Measurements from ENCODE around the gene CLSTN2. TPM values are rescaled to one million over a fixed set of nuclear protein-coding genes. Genes with fewer than 3 reads are reported as not detected.

Gene CLSTN2
- total and polyA plus RNA-seq, 2 of the 13 experiments (the other 11 are each of a cell fraction or from before 2014, with no cell fraction given) = not detected

DNA sequence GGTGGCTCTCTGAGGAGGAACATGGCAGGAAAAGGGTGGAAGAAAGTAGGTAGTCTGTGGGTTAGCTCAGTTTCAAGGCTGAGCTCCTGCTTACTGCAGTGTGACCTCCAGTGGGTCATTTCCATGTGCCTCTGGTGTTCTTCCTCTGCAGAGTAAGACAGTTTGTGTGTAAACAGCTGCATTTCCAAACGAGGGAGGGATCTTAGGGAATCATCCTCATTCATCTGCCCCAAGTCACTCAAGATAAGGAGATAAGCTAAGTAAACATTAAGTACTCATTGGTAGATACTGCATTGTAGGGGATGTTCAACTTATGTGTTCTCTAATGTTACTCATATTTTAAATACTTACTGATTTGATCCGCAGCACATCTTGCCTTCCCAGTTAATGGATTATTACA, 83.6 kb downstream of the CLSTN2 start:
- H3K4me1 ChIP-seq (ENCODE audit: insufficient read depth, low read length) = no peaks in the 10 kb centered on the region
- H4K20me1 ChIP-seq (ENCODE audit: insufficient read depth, low read length) = no peaks in the 10 kb centered on the region
- no peaks in the 10 kb centered on the region for H3K79me2 ChIP-seq (ENCODE audit: insufficient read depth, low read length)
- no peak overlapping the region for H3K4me3 ChIP-seq (replicated peaks in 1 of 3; ENCODE audit: insufficient read depth in 1 of 3, low read depth in 2 of 3, low read length in 3 of 3)
- H3K9me3 ChIP-seq (ENCODE audit: low read length) = no peaks in the 10 kb centered on the region
- BruUV-seq (replicated peaks) = no TSS peak
- in situ Hi-C loops (cut with HindIII; ENCODE audit: extremely low pct_ligation_motif_present, low pct_unique_long_range_greater_than_20kb) (no loop called here), intact Hi-C loops (cut with micrococcal nuclease; ENCODE audit: unreplicated experiment) (no loop called here)
- ChIA-PET POLR2A (no interaction called here), CTCF (ENCODE audit: low intra/inter-chr PET ratio, low total read pairs) (no interaction called here)
- TF ChIP-seq KDM1A (CRISPR knock-in tag; IDR thresholded peaks at IDR 0.05) (no peak), ZNF205 (CRISPR knock-in tag; IDR thresholded peaks at IDR 0.05) (no peak), NFKBIZ (CRISPR knock-in tag; IDR thresholded peaks at IDR 0.05) (no peak), ETV5 (CRISPR knock-in tag; IDR thresholded peaks at IDR 0.05; ENCODE audit: borderline replicate concordance) (no peak), GPN1 (CRISPR knock-in tag; IDR thresholded peaks at IDR 0.05; ENCODE audit: borderline replicate concordance) (no peak), SRY (CRISPR knock-in tag; IDR thresholded peaks at IDR 0.05) (no peak), FOSL1 (CRISPR knock-in tag; IDR thresholded peaks at IDR 0.05; ENCODE audit: borderline replicate concordance) (no peak), SMAD3 (CRISPR knock-in tag; IDR thresholded peaks at IDR 0.05) (no peak), TAF1 (CRISPR knock-in tag; IDR thresholded peaks at IDR 0.05) (no peak), DMAP1 (CRISPR knock-in tag; IDR thresholded peaks at IDR 0.05) (no peak), PAWR (CRISPR knock-in tag; IDR thresholded peaks at IDR 0.05; ENCODE audit: borderline replicate concordance) (no peak), SIX1 (CRISPR knock-in tag; IDR thresholded peaks at IDR 0.05; ENCODE audit: borderline replicate concordance) (no peak), HMG20A (CRISPR knock-in tag; IDR thresholded peaks at IDR 0.05; ENCODE audit: borderline replicate concordance) (no peak), CCAR2 (optimal IDR thresholded peaks at IDR 0.05; ENCODE audit: low read depth, low read length) (no peak), YEATS4 (CRISPR knock-in tag; IDR thresholded peaks at IDR 0.05; ENCODE audit: borderline replicate concordance) (no peak)
- TF ChIP-seq, protein P1, sequence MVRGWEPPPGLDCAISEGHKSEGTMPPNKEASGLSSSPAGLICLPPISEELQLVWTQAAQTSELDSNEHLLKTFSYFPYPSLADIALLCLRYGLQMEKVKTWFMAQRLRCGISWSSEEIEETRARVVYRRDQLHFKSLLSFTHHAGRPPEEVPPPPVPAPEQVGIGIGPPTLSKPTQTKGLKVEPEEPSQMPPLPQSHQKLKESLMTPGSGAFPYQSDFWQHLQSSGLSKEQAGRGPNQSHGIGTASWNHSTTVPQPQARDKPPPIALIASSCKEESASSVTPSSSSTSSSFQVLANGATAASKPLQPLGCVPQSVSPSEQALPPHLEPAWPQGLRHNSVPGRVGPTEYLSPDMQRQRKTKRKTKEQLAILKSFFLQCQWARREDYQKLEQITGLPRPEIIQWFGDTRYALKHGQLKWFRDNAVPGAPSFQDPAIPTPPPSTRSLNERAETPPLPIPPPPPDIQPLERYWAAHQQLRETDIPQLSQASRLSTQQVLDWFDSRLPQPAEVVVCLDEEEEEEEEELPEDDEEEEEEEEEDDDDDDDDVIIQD (CRISPR knock-in tag; IDR thresholded peaks at IDR 0.05; ENCODE audit: low read depth) = no peak
- FAIRE-seq (no peak), ATAC-seq (no peak), DNase-seq (ENCODE audit: low spot score) (no peak)
- H3K27ac ChIP-seq (ENCODE audit: extremely low read length, insufficient read depth, low read length) = no peak overlapping the region
- 50% methylated on average over 2 of the region's 2 CpGs for WGBS (ENCODE audit: low lambda C conversion rate)
- no peaks in the 10 kb centered on the region; a peak in 1 of 5 replicates for H3K27me3 ChIP-seq (ENCODE audit: control insufficient read depth in 1 of 2, insufficient read depth in 2 of 2, low read length in 2 of 2)
- H3K36me3 ChIP-seq (replicated peaks in 1 of 2; ENCODE audit: control insufficient read depth in 1 of 2, insufficient read depth in 2 of 2, low read length in 2 of 2) = no peaks in the 10 kb centered on the region
- H3K9ac ChIP-seq (ENCODE audit: insufficient read depth, low read depth, low read length) = no peak overlapping the region
- no peak overlapping the region for H2AFZ ChIP-seq (ENCODE audit: low read length)
- H3K4me2 ChIP-seq (ENCODE audit: low read depth, low read length) = no peak overlapping the region
